HCT116 (cell line): ENCODE data around the gene ECE1. TPM values are rescaled to one million over a fixed set of nuclear protein-coding genes. Genes with fewer than 3 reads are reported as not detected.

Experiments used
- ATAC-seq: fragments of 200-7000 bp; cut with Tn5 transposase; 2 replicates; pipeline ENCODE4 v1.9.1; 2020; ENCODE audit warnings: mild to moderate bottlenecking, moderate library complexity
- BruUV-seq: library from RNA; stranded (reverse); fragments of 400-500 nt; replicated peaks from 2 replicates; lab custom pipeline; 2021; lab: Mats Ljungman, UMichigan
- CTCF ChIA-PET: fragments of 300-600 bp; sonication (Branson Sonifier 250); formaldehyde crosslinking; loops from one replicate; lab custom pipeline; 2021; ENCODE audit warnings: antibody characterized with exemption; lab: Charles Lee
- POLR2A ChIA-PET: fragments of 300-600, 350-600 bp; sonication (Branson Sonifier 250); formaldehyde crosslinking; loops from one replicate; lab custom pipeline; 2021; ENCODE audit warnings: antibody characterized with exemption; lab: Charles Lee
- RAD21 ChIA-PET, 2 experiments: fragments of 300-600 bp; sonication (Branson Sonifier 250); formaldehyde crosslinking; loops; one replicate each; lab custom pipeline; 2023; ENCODE audit warnings: low total read pairs in 2 of 2; ENCODE audit not compliant: uncharacterized antibody in 2 of 2, unreplicated experiment in 2 of 2, low non-redundant PET in 1 of 2; lab: Charles Lee
- DNase-seq: peaks from one replicate; pipeline ENCODE4 v3.0.0-alpha.2; 2010; ENCODE audit warnings: low read depth, low spot score
- H2AFZ ChIP-seq: fragments of 200-600 bp; shearing (Covaris generic), sonication (generic); 2 replicates; pipeline ENCODE4 v1.6.1; 2017; ENCODE audit warnings: low read depth, mixed run types, mixed read lengths, antibody characterized with exemption, low read length; ENCODE audit not compliant: poor library complexity, severe bottlenecking
- H3K27ac ChIP-seq: 2 replicates; pipeline ENCODE4 v1.5.1; 2012; ENCODE audit warnings: low read depth, low read length
- H3K27me3 ChIP-seq: fragments of 200-600 bp; sonication (generic); 2 replicates; pipeline ENCODE4 v1.6.1; 2016; ENCODE audit warnings: mixed run types, low read length, mixed read lengths; ENCODE audit not compliant: insufficient read depth
- H3K36me3 ChIP-seq, 2 experiments: fragments of 200-500 bp in 1 of 2; fragments of 200-600 bp in 1 of 2; sonication (Bioruptor generic) in 1 of 2; sonication (generic) in 1 of 2; 2 replicates each; pipeline versions ENCODE4 v1.5.1 to v1.6.1; 2014 to 2016; ENCODE audit warnings: low read length in 2 of 2, inconsistent platforms in 1 of 2, mixed read lengths in 1 of 2, mixed run types in 1 of 2; ENCODE audit not compliant: insufficient read depth in 2 of 2, control insufficient read depth in 1 of 2
- H3K4me1 ChIP-seq, 2 experiments: fragments of 200-600 bp in 1 of 2; sonication (generic) in 1 of 2; 2 replicates each; pipeline versions ENCODE4 v1.5.1 to v1.6.1; 2012 to 2017; ENCODE audit warnings: low read length in 2 of 2, inconsistent platforms in 1 of 2, mild to moderate bottlenecking in 1 of 2, mixed read lengths in 1 of 2, mixed run types in 1 of 2, moderate library complexity in 1 of 2; ENCODE audit not compliant: insufficient read depth in 2 of 2, control insufficient read depth in 1 of 2
- H3K4me2 ChIP-seq: fragments of 200-600 bp; sonication (generic); 2 replicates; pipeline ENCODE4 v1.6.1; 2017; ENCODE audit warnings: mixed run types, low read length, mixed read lengths
- H3K4me3 ChIP-seq, 2 experiments: fragments of 200-600 bp in 1 of 2; sonication (generic) in 1 of 2; replicated peaks in 1 of 2; 2 replicates each; pipeline ENCODE4 v1.5.1; 2011 to 2016; ENCODE audit warnings: low read length in 2 of 2, control low read depth in 1 of 2, low read depth in 1 of 2, mild to moderate bottlenecking in 1 of 2, mixed read lengths in 1 of 2, mixed run types in 1 of 2
- H3K79me2 ChIP-seq: fragments of 200-600 bp; sonication (generic); 2 replicates; pipeline ENCODE4 v1.6.1; 2017; ENCODE audit warnings: mild to moderate bottlenecking, mixed run types, low read length, moderate library complexity, mixed read lengths; ENCODE audit not compliant: insufficient read depth
- H3K9ac ChIP-seq: fragments of 200-600 bp; sonication (generic); 2 replicates; pipeline ENCODE4 v1.6.1; 2016; ENCODE audit warnings: low read length, mixed read lengths
- H3K9me2 ChIP-seq: fragments of 200-600 bp; sonication (generic), shearing (Covaris generic); 2 replicates; pipeline ENCODE4 v1.6.1; 2017; ENCODE audit warnings: mixed run types, mild to moderate bottlenecking, moderate library complexity; ENCODE audit not compliant: insufficient read depth
- H3K9me3 ChIP-seq, 2 experiments: fragments of 200-500 bp in 1 of 2; fragments of 200-600 bp in 1 of 2; sonication (Bioruptor generic) in 1 of 2; sonication (generic) in 1 of 2; 2 replicates each; pipeline ENCODE4 v1.6.1; 2014 to 2017; ENCODE audit warnings: low read length in 2 of 2, mixed read lengths in 2 of 2, inconsistent platforms in 1 of 2, low read depth in 1 of 2, mild to moderate bottlenecking in 1 of 2, mixed run types in 1 of 2, moderate library complexity in 1 of 2; ENCODE audit not compliant: control insufficient read depth in 1 of 2, insufficient read depth in 1 of 2
- H4K20me1 ChIP-seq: fragments of 200-600 bp; sonication (generic), shearing (Covaris generic); 2 replicates; pipeline ENCODE4 v1.6.1; 2017; ENCODE audit warnings: mixed run types, mild to moderate bottlenecking, moderate library complexity; ENCODE audit not compliant: insufficient read depth
- EZH2 ChIP-seq: fragments of 200-600 bp; sonication (generic); IDR thresholded peaks from 2 replicates; pipeline ENCODE4 v1.6.1; 2017; ENCODE audit warnings: antibody characterized with exemption, mixed run types
- FOSL1 ChIP-seq: IDR thresholded peaks from 2 replicates; pipeline ENCODE4 v1.6.1; 2012; ENCODE audit warnings: low read depth
- JUND ChIP-seq: IDR thresholded peaks from 2 replicates; pipeline ENCODE4 v1.6.1; 2012
- POLR2AphosphoS5 ChIP-seq: IDR thresholded peaks from 2 replicates; pipeline ENCODE4 v1.6.1; 2011; ENCODE audit warnings: mild to moderate bottlenecking, low read depth, low read length, moderate library complexity
- SIN3A ChIP-seq: IDR thresholded peaks from 2 replicates; pipeline ENCODE4 v1.6.1; 2012; ENCODE audit warnings: low read depth
- SP1 ChIP-seq: IDR thresholded peaks from 2 replicates; pipeline ENCODE4 v1.6.1; 2012; ENCODE audit warnings: low read depth
- TCF7L2 ChIP-seq: IDR thresholded peaks from 2 replicates; pipeline ENCODE4 v1.7.0; 2011; ENCODE audit warnings: borderline replicate concordance, inconsistent platforms; ENCODE audit not compliant: insufficient read depth, insufficient read length; ENCODE audit errors: extremely low read depth
- YY1 ChIP-seq: IDR thresholded peaks from 2 replicates; pipeline ENCODE4 v1.6.1; 2011; ENCODE audit warnings: low read length, low read depth, moderate library complexity, mild to moderate bottlenecking; ENCODE audit not compliant: insufficient replicate concordance; ENCODE audit errors: extremely low read depth
- intact Hi-C: fragments of 100-400 bp; cut with micrococcal nuclease; formaldehyde crosslinking; loops from 2 replicates; pipeline ENCODE4 v1.10.0; 2022
- total RNA-seq: library from RNA; stranded (reverse); gene quantifications from one replicate; pipeline ENCODE4 v1.2.1, GENCODE V29; 2021; ENCODE audit not compliant: unreplicated experiment
- TF ChIP-seq, protein P1 (sequence below): IDR thresholded peaks from 2 replicates; pipeline ENCODE4 v1.6.1; 2012; ENCODE audit warnings: low read depth

ECE1 gene
- total RNA-seq, 1 experiment from 2014 or later, result 66.8 TPM

- CTCF ChIA-PET, result interaction anchor here (0.6 to 4.8 kb wide), 11 partner anchors 10 to 1636 kb away, joined by 3 to 46 read pairs (median 5); no protein-coding TSS in a partner anchor
Measured at GRCh38 chr1:21324368-21325141, 34.3 kb upstream of the ECE1 start.

More at GRCh38 chr1:21324368-21325141, 34.3 kb upstream of the ECE1 start:
- Histone ChIP-seq H3K27me3 (no peaks in the 10 kb centered on the region), H3K9me2 (no peaks in the 10 kb centered on the region), H3K4me1 (peaks cover 73 to 94% of the 10 kb centered on the region in 2 experiments), H4K20me1 (no peaks in the 10 kb centered on the region), H3K4me2 (peak overlapping the region; percentile 83), H3K79me2 (peaks cover 76% of the 10 kb centered on the region), H3K9ac (peak overlapping the region; percentile 60), H3K4me3 (peak overlapping the region; percentile 20 to 42), H3K27ac (peak overlapping the region; percentile 84), H2AFZ (no peak overlapping the region), H3K36me3 (no peaks in the 10 kb centered on the region), H3K9me3 (no peaks in the 10 kb centered on the region)
- RAD21 ChIA-PET, result interaction anchor here in 1 of 2 experiments (0.6 to 1.4 kb wide), 8 partner anchors 21 to 98 kb away, joined by 3 to 9 read pairs (median 4); no protein-coding TSS in a partner anchor
- TF ChIP-seq SIN3A, result no peak
- TF ChIP-seq YY1, result peak; percentile 70
- TF ChIP-seq TCF7L2, result peak; percentile 76
- no peak for TF ChIP-seq SP1
- no peak for TF ChIP-seq EZH2
- TF ChIP-seq, protein P1, sequence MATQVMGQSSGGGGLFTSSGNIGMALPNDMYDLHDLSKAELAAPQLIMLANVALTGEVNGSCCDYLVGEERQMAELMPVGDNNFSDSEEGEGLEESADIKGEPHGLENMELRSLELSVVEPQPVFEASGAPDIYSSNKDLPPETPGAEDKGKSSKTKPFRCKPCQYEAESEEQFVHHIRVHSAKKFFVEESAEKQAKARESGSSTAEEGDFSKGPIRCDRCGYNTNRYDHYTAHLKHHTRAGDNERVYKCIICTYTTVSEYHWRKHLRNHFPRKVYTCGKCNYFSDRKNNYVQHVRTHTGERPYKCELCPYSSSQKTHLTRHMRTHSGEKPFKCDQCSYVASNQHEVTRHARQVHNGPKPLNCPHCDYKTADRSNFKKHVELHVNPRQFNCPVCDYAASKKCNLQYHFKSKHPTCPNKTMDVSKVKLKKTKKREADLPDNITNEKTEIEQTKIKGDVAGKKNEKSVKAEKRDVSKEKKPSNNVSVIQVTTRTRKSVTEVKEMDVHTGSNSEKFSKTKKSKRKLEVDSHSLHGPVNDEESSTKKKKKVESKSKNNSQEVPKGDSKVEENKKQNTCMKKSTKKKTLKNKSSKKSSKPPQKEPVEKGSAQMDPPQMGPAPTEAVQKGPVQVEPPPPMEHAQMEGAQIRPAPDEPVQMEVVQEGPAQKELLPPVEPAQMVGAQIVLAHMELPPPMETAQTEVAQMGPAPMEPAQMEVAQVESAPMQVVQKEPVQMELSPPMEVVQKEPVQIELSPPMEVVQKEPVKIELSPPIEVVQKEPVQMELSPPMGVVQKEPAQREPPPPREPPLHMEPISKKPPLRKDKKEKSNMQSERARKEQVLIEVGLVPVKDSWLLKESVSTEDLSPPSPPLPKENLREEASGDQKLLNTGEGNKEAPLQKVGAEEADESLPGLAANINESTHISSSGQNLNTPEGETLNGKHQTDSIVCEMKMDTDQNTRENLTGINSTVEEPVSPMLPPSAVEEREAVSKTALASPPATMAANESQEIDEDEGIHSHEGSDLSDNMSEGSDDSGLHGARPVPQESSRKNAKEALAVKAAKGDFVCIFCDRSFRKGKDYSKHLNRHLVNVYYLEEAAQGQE, result no peak
- peak; percentile 61 for TF ChIP-seq POLR2AphosphoS5
- TF ChIP-seq JUND, result no peak
- TF ChIP-seq FOSL1, result no peak
- ATAC-seq, result peak; percentile 90
- BruUV-seq, result no TSS peak
- peak; percentile 94 for DNase-seq
- POLR2A ChIA-PET, result interaction anchor here (1.0 to 3.3 kb wide), 7 partner anchors 9 to 63 kb away, joined by 3 to 17 read pairs (median 6); no protein-coding TSS in a partner anchor
- intact Hi-C loops, result loop anchor here (1.0 kb wide), 1 partner anchor 30 kb away; no protein-coding TSS in a partner anchor
